GM12878 (cell line): ENCODE measurements around the gene PTGFRN. TPM values are rescaled to one million over a fixed set of nuclear protein-coding genes. Genes with fewer than 3 reads are reported as not detected.

Source experiments
- BHLHE40 ChIP-seq, 2 experiments: fragments of 450-650 bp in 1 of 2; IDR thresholded peaks; 2 replicates each; pipeline ENCODE4 v1.6.1; 2011 to 2017; ENCODE audit warnings: low read depth in 2 of 2, borderline replicate concordance in 1 of 2, improper control_type of control experiment in 1 of 2, low read length in 1 of 2, mild to moderate bottlenecking in 1 of 2
- FOXM1 ChIP-seq: IDR thresholded peaks from 2 replicates; pipeline ENCODE4 v1.6.1; 2012; ENCODE audit warnings: low read depth, mild to moderate bottlenecking, inconsistent platforms, low read length, moderate library complexity
- GATAD2B ChIP-seq: fragments of 450-650 bp; conservative IDR thresholded peaks from 2 replicates; pipeline ENCODE4 v1.6.1; 2017; ENCODE audit warnings: low read depth, mild to moderate bottlenecking, moderate library complexity
- IKZF1 ChIP-seq: fragments of 450-650 bp; conservative IDR thresholded peaks from 2 replicates; pipeline ENCODE4 v1.6.1; 2017; ENCODE audit warnings: antibody characterized with exemption, mild to moderate bottlenecking
- MEF2B ChIP-seq: fragments of 450-650 bp; IDR thresholded peaks from 2 replicates; pipeline ENCODE4 v1.6.1; 2018; ENCODE audit warnings: mild to moderate bottlenecking, moderate library complexity; ENCODE audit not compliant: partially characterized antibody, poor library complexity, severe bottlenecking
- MYB ChIP-seq: fragments of 150-350 bp; IDR thresholded peaks from 2 replicates; pipeline ENCODE4 v1.6.1; 2014; ENCODE audit warnings: mild to moderate bottlenecking, low read depth, low read length, borderline replicate concordance
- RAD21 ChIP-seq: IDR thresholded peaks from 2 replicates; pipeline ENCODE4 v1.6.1; 2011; ENCODE audit warnings: mild to moderate bottlenecking, low read depth, low read length, moderate library complexity; ENCODE audit not compliant: insufficient read depth
- RB1 ChIP-seq: fragments of 450-650 bp; formaldehyde crosslinking; IDR thresholded peaks from 2 replicates; pipeline ENCODE4 v1.6.1; 2017; ENCODE audit warnings: mild to moderate bottlenecking, borderline replicate concordance
- SIX5 ChIP-seq: IDR thresholded peaks from 2 replicates; pipeline ENCODE4 v1.6.1; 2011; ENCODE audit warnings: mild to moderate bottlenecking, low read depth, low read length, moderate library complexity; ENCODE audit not compliant: severe bottlenecking
- STAT1 ChIP-seq: fragments of 450-650 bp; conservative IDR thresholded peaks from 2 replicates; pipeline ENCODE4 v1.6.1; 2014; ENCODE audit warnings: antibody characterized with exemption, mild to moderate bottlenecking
- STAT3 ChIP-seq: IDR thresholded peaks from 2 replicates; pipeline ENCODE4 v1.6.1; 2011; ENCODE audit warnings: low read depth, low read length, improper control_type of control experiment
- TCF7 ChIP-seq: IDR thresholded peaks from 2 replicates; pipeline ENCODE4 v1.6.1; 2014; ENCODE audit warnings: antibody characterized with exemption, borderline replicate concordance
- polyA plus RNA-seq, 11 experiments: library from polyadenylated mRNA; depleted of rRNA in 4 of 11; unstranded in 6 of 11; stranded (reverse) in 5 of 11; fragments of >200 nt; fragmentation: Nextera tagmentation in 4 of 11; fragmentation: Illumina TruSeq in 1 of 11; extraction: Ambion mirVana in 4 of 11; extraction: Trizol in 1 of 11; gene quantifications; 1 replicate in 1 of 11; 2 replicates in 10 of 11; pipeline versions ENCODE4 v1.2.1 to v1.2.3, GENCODE V29; 2011 to 2016; ENCODE audit warnings: inconsistent platforms in 2 of 11, missing spikeins in 2 of 11, low read depth in 1 of 11
- total RNA-seq, 4 experiments: library from RNA; depleted of rRNA in 3 of 4; stranded (reverse); fragments of >200 nt in 3 of 4; fragmentation: Illumina TruSeq in 1 of 4; extraction: Trizol in 1 of 4; gene quantifications; 2 replicates each; pipeline versions ENCODE4 v1.2.1 to v1.2.3, GENCODE V29; 2013 to 2021
- TF ChIP-seq, protein P1 (sequence below): fragments of 450-650 bp; IDR thresholded peaks from 2 replicates; pipeline ENCODE4 v1.6.1; 2016; ENCODE audit warnings: mild to moderate bottlenecking
- TF ChIP-seq, protein P2 (sequence below), 3 experiments: IDR thresholded peaks in 2 of 3; conservative IDR thresholded peaks in 1 of 3; 2 replicates each; pipeline ENCODE4 v1.5.1; 2011; ENCODE audit warnings: low read depth in 3 of 3, low read length in 3 of 3, mild to moderate bottlenecking in 3 of 3, control low read depth in 2 of 3, moderate library complexity in 2 of 3, inconsistent platforms in 1 of 3, mixed read lengths in 1 of 3; ENCODE audit not compliant: control insufficient read depth in 2 of 3, insufficient read depth in 1 of 3; ENCODE audit errors: extremely low read depth in 1 of 3
- TF ChIP-seq, protein P3 (sequence below): fragments of 450-650 bp; IDR thresholded peaks from 2 replicates; pipeline ENCODE4 v1.6.1; 2018; ENCODE audit warnings: borderline replicate concordance, mild to moderate bottlenecking; ENCODE audit not compliant: partially characterized antibody
- TF ChIP-seq, protein P4 (sequence below): fragments of 150-350 bp; IDR thresholded peaks from 2 replicates; pipeline ENCODE4 v1.6.1; 2016; ENCODE audit warnings: low read depth, low read length

The PTGFRN gene
- total and polyA plus RNA-seq, 10 of the 15 experiments (the other 5 are each of a cell fraction or from before 2014, with no cell fraction given) = 2.7 to 8.3 (median 5.1) TPM

DNA sequence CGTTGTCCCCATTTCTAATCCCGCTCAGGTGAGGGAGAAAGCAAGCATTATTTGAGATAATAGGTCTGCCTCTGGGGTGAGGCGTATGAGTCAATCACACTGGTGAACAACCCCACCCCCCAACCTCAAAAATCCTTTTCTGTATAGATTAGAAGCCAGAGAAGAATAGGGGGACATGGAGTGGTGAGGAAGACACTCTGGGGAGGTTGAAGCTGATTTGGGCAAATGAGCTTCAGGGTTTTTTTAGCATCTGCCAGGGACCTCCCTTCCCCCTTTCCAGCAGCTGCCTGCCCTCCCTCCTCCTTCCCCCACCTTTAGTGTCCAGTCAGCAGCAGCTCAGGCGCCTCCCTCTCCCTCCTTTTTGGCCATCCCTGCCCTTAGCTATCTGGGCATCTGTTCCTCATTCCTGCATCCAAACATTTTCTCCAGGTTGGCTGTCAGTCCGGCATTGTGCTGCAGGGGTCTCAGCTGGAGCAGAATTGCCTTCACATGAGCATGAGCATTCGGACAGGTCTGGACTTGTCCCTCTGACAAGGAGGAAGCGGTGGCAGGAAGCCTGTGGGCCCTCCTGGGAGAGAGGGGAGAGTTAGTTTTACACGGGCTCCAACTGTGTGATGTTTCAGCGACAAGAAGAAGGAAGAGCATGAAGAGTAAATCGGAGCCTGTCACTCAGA is 30.8 kb upstream of the PTGFRN start (continued):
- TF ChIP-seq MYB = no peak
- 0 out of 2 replicates have a peak, but pooled peaks have one; percentile 15 for TF ChIP-seq STAT1
- TF ChIP-seq, protein P1, sequence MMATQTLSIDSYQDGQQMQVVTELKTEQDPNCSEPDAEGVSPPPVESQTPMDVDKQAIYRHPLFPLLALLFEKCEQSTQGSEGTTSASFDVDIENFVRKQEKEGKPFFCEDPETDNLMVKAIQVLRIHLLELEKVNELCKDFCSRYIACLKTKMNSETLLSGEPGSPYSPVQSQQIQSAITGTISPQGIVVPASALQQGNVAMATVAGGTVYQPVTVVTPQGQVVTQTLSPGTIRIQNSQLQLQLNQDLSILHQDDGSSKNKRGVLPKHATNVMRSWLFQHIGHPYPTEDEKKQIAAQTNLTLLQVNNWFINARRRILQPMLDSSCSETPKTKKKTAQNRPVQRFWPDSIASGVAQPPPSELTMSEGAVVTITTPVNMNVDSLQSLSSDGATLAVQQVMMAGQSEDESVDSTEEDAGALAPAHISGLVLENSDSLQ = peak; percentile 91
- TF ChIP-seq STAT3 = no peak
- 0 out of 2 replicates have a peak, but pooled peaks have one; percentile 29 for TF ChIP-seq GATAD2B
- no peak; the same call in 1 of the 2 replicates for TF ChIP-seq FOXM1
- no peak for TF ChIP-seq TCF7
- TF ChIP-seq BHLHE40 (IDR thresholded peaks at IDR 0.05; ENCODE audit: borderline replicate concordance in 1 of 2, low read depth in 2 of 2, low read length in 1 of 2) = peak; percentile 13 to 57; a peak in 2 of 4 replicates
- 0 out of 2 replicates have a peak, but pooled peaks have one; percentile 24 for TF ChIP-seq RB1
- TF ChIP-seq, protein P2, sequence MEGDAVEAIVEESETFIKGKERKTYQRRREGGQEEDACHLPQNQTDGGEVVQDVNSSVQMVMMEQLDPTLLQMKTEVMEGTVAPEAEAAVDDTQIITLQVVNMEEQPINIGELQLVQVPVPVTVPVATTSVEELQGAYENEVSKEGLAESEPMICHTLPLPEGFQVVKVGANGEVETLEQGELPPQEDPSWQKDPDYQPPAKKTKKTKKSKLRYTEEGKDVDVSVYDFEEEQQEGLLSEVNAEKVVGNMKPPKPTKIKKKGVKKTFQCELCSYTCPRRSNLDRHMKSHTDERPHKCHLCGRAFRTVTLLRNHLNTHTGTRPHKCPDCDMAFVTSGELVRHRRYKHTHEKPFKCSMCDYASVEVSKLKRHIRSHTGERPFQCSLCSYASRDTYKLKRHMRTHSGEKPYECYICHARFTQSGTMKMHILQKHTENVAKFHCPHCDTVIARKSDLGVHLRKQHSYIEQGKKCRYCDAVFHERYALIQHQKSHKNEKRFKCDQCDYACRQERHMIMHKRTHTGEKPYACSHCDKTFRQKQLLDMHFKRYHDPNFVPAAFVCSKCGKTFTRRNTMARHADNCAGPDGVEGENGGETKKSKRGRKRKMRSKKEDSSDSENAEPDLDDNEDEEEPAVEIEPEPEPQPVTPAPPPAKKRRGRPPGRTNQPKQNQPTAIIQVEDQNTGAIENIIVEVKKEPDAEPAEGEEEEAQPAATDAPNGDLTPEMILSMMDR (IDR thresholded peaks at IDR 0.05 in 2 of 3, conservative IDR thresholded peaks at IDR 0.05 in 1 of 3; ENCODE audit: control insufficient read depth in 2 of 3, extremely low read depth in 1 of 3, insufficient read depth in 1 of 3, low read depth in 3 of 3, low read length in 3 of 3) = peak in 1 of 3 experiments; percentile 8; a peak in 1 of 6 replicates
- no peak for TF ChIP-seq RAD21
- no peak for TF ChIP-seq SIX5
- TF ChIP-seq, protein P3, sequence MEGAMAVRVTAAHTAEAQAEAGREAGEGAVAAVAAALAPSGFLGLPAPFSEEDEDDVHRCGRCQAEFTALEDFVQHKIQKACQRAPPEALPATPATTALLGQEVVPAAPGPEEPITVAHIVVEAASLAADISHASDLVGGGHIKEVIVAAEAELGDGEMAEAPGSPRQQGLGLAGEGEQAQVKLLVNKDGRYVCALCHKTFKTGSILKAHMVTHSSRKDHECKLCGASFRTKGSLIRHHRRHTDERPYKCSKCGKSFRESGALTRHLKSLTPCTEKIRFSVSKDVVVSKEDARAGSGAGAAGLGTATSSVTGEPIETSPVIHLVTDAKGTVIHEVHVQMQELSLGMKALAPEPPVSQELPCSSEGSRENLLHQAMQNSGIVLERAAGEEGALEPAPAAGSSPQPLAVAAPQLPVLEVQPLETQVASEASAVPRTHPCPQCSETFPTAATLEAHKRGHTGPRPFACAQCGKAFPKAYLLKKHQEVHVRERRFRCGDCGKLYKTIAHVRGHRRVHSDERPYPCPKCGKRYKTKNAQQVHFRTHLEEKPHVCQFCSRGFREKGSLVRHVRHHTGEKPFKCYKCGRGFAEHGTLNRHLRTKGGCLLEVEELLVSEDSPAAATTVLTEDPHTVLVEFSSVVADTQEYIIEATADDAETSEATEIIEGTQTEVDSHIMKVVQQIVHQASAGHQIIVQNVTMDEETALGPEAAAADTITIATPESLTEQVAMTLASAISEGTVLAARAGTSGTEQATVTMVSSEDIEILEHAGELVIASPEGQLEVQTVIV = no peak
- TF ChIP-seq, protein P4, sequence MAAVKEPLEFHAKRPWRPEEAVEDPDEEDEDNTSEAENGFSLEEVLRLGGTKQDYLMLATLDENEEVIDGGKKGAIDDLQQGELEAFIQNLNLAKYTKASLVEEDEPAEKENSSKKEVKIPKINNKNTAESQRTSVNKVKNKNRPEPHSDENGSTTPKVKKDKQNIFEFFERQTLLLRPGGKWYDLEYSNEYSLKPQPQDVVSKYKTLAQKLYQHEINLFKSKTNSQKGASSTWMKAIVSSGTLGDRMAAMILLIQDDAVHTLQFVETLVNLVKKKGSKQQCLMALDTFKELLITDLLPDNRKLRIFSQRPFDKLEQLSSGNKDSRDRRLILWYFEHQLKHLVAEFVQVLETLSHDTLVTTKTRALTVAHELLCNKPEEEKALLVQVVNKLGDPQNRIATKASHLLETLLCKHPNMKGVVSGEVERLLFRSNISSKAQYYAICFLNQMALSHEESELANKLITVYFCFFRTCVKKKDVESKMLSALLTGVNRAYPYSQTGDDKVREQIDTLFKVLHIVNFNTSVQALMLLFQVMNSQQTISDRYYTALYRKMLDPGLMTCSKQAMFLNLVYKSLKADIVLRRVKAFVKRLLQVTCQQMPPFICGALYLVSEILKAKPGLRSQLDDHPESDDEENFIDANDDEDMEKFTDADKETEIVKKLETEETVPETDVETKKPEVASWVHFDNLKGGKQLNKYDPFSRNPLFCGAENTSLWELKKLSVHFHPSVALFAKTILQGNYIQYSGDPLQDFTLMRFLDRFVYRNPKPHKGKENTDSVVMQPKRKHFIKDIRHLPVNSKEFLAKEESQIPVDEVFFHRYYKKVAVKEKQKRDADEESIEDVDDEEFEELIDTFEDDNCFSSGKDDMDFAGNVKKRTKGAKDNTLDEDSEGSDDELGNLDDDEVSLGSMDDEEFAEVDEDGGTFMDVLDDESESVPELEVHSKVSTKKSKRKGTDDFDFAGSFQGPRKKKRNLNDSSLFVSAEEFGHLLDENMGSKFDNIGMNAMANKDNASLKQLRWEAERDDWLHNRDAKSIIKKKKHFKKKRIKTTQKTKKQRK = no peak
- TF ChIP-seq IKZF1 = peak; percentile 78
- peak; percentile 49 for TF ChIP-seq MEF2B
